SK-N-SH (cell line): ENCODE data around the gene SEPTIN7. TPM values are rescaled to one million over a fixed set of nuclear protein-coding genes. Genes with fewer than 3 reads are reported as not detected.

Experiments
- CTCF ChIA-PET: fragments of 300-600, 350-600 bp; formaldehyde crosslinking; extraction: SDS; loops from one replicate; lab custom pipeline; 2021; lab: Yijun Ruan, JAX
- POLR2A ChIA-PET: fragments of 350-600 bp; sonication (Branson Sonifier 250); formaldehyde crosslinking; extraction: SDS; loops from one replicate; lab custom pipeline; 2020; ENCODE audit warnings: antibody characterized with exemption, inconsistent platforms; lab: Yijun Ruan, JAX
- DNase-seq: peaks from one replicate; pipeline ENCODE4 v3.0.0; 2012
- H2AFZ ChIP-seq: fragments of 200-600 bp; sonication (generic); 2 replicates; pipeline ENCODE4 v1.8.1; 2016; ENCODE audit warnings: antibody characterized with exemption, mild to moderate bottlenecking, low read depth
- H3F3A ChIP-seq: fragments of 200-600 bp; sonication (generic); replicated peaks from 2 replicates; pipeline ENCODE3; 2016; ENCODE audit warnings: antibody characterized with exemption, mild to moderate bottlenecking; ENCODE audit not compliant: insufficient read depth
- H3K27ac ChIP-seq, 2 experiments: fragments of 200-500 bp in 1 of 2; fragments of 200-600 bp in 1 of 2; sonication (Bioruptor generic) in 1 of 2; sonication (generic), shearing (Covaris generic) in 1 of 2; 2 replicates each; pipeline versions ENCODE4 v1.5.1 to v1.6.1; 2014 to 2016; ENCODE audit warnings: low read depth in 2 of 2, inconsistent platforms in 1 of 2, low read length in 1 of 2, mild to moderate bottlenecking in 1 of 2, mixed read lengths in 1 of 2
- H3K27me3 ChIP-seq: fragments of 200-600 bp; sonication (generic), shearing (Covaris generic); 2 replicates; pipeline ENCODE4 v1.6.1; 2016; ENCODE audit warnings: mixed run types; ENCODE audit not compliant: insufficient read depth
- H3K36me3 ChIP-seq, 2 experiments: fragments of 200-500 bp in 1 of 2; fragments of 200-600 bp in 1 of 2; sonication (Bioruptor generic) in 1 of 2; sonication (generic) in 1 of 2; replicated peaks in 1 of 2; 2 replicates each; pipeline versions ENCODE3 to v1.5.1; 2014 to 2016; ENCODE audit warnings: low read length in 1 of 2, mild to moderate bottlenecking in 1 of 2; ENCODE audit not compliant: insufficient read depth in 2 of 2, control insufficient read depth in 1 of 2
- H3K4me1 ChIP-seq, 2 experiments: fragments of 200-500 bp in 1 of 2; fragments of 200-600 bp in 1 of 2; sonication (Bioruptor generic) in 1 of 2; sonication (generic), shearing (Covaris generic) in 1 of 2; 2 replicates each; pipeline versions ENCODE4 v1.5.1 to v1.6.1; 2014 to 2016; ENCODE audit warnings: low read depth in 1 of 2, low read length in 1 of 2, mixed run types in 1 of 2; ENCODE audit not compliant: insufficient read depth in 2 of 2, control insufficient read depth in 1 of 2
- H3K4me2 ChIP-seq: fragments of 200-600 bp; sonication (generic), shearing (Covaris generic); 2 replicates; pipeline ENCODE4 v1.6.1; 2017; ENCODE audit warnings: mixed run types
- H3K4me3 ChIP-seq, 2 experiments: fragments of 200-500 bp in 1 of 2; fragments of 200-600 bp in 1 of 2; sonication (Bioruptor generic) in 1 of 2; sonication (generic), shearing (Covaris generic) in 1 of 2; 2 replicates each; pipeline versions ENCODE4 v1.5.1 to v1.8.1; 2014 to 2016; ENCODE audit warnings: low read depth in 2 of 2, inconsistent platforms in 1 of 2, low read length in 1 of 2, mild to moderate bottlenecking in 1 of 2, mixed read lengths in 1 of 2, moderate library complexity in 1 of 2
- H3K79me2 ChIP-seq: fragments of 200-600 bp; sonication (generic); 2 replicates; pipeline ENCODE4 v1.8.1; 2017; ENCODE audit warnings: mild to moderate bottlenecking; ENCODE audit not compliant: insufficient read depth
- H3K9ac ChIP-seq: fragments of 200-600 bp; sonication (generic); 2 replicates; pipeline ENCODE4 v1.6.1; 2017; ENCODE audit warnings: mixed run types
- H3K9me2 ChIP-seq: fragments of 200-600 bp; sonication (generic); 2 replicates; pipeline ENCODE4 v1.6.1; 2017; ENCODE audit warnings: mixed run types
- H3K9me3 ChIP-seq: fragments of 200-600 bp; sonication (generic); 2 replicates; pipeline ENCODE4 v1.6.1; 2017; ENCODE audit warnings: mixed run types, mild to moderate bottlenecking, moderate library complexity
- H4K20me1 ChIP-seq: fragments of 200-600 bp; sonication (generic); 2 replicates; pipeline ENCODE4 v1.6.1; 2017; ENCODE audit warnings: mild to moderate bottlenecking, mixed run types; ENCODE audit not compliant: insufficient read depth
- CTCF ChIP-seq: fragments of 200-600 bp; sonication (generic); IDR thresholded peaks from 2 replicates; pipeline ENCODE4 v1.6.1; 2017; ENCODE audit warnings: antibody characterized with exemption, mild to moderate bottlenecking, moderate library complexity
- FOSL2 ChIP-seq: IDR thresholded peaks from 2 replicates; pipeline ENCODE4 v1.4.0; 2012; ENCODE audit warnings: low read depth, mild to moderate bottlenecking, moderate library complexity, borderline replicate concordance
- GABPA ChIP-seq: IDR thresholded peaks from 2 replicates; pipeline ENCODE4 v1.4.0; 2012; ENCODE audit warnings: low read depth, mild to moderate bottlenecking
- MEF2A ChIP-seq: IDR thresholded peaks from 2 replicates; pipeline ENCODE4 v1.4.0; 2012; ENCODE audit warnings: low read depth, borderline replicate concordance
- MXI1 ChIP-seq: IDR thresholded peaks from 2 replicates; pipeline ENCODE4 v1.6.1; 2012; ENCODE audit warnings: mild to moderate bottlenecking, low read depth, low read length, improper control_type of control experiment
- NFIC ChIP-seq: IDR thresholded peaks from 2 replicates; pipeline ENCODE4 v1.4.0; 2012; ENCODE audit warnings: borderline replicate concordance
- RCOR1 ChIP-seq: fragments of 150-350 bp; IDR thresholded peaks from 2 replicates; pipeline ENCODE4 v1.6.1; 2017; ENCODE audit warnings: antibody characterized with exemption, low read length
- RXRA ChIP-seq: IDR thresholded peaks from 2 replicates; pipeline ENCODE4 v1.4.0; 2012; ENCODE audit warnings: low read depth, mild to moderate bottlenecking, borderline replicate concordance
- SMC3 ChIP-seq: IDR thresholded peaks from 2 replicates; pipeline ENCODE4 v1.6.1; 2012; ENCODE audit warnings: low read depth, low read length, improper control_type of control experiment
- TAF1 ChIP-seq: IDR thresholded peaks from 2 replicates; pipeline ENCODE4 v1.6.1; 2012; ENCODE audit warnings: low read depth, mild to moderate bottlenecking, low read length, moderate library complexity, borderline replicate concordance
- TEAD4 ChIP-seq: IDR thresholded peaks from 2 replicates; pipeline ENCODE4 v1.4.0; 2012; ENCODE audit warnings: mild to moderate bottlenecking, borderline replicate concordance; ENCODE audit not compliant: insufficient read depth
- WGBS: methylation state at CpG from one replicate; pipeline ENCODE4 v1.1.6; 2017; ENCODE audit warnings: low lambda C conversion rate; 5-methylcytosine and 5-hydroxymethylcytosine counted together
- polyA plus RNA-seq, 3 experiments: library from polyadenylated mRNA; depleted of rRNA; stranded (reverse); fragments of >200 nt; gene quantifications; 2 replicates each; pipeline ENCODE4 v1.2.3, GENCODE V29; 2012
- TF ChIP-seq, protein P1 (sequence below): IDR thresholded peaks from 2 replicates; pipeline ENCODE4 v1.6.1; 2012; ENCODE audit warnings: mild to moderate bottlenecking, low read depth, low read length, moderate library complexity
- TF ChIP-seq, protein P2 (sequence below): fragments of 150-350 bp; IDR thresholded peaks from 2 replicates; pipeline ENCODE4 v1.6.1; 2016; ENCODE audit warnings: mild to moderate bottlenecking, low read depth, low read length
- TF ChIP-seq, protein P3 (sequence below): fragments of 150-350 bp; IDR thresholded peaks from 2 replicates; pipeline ENCODE4 v1.6.1; 2017; ENCODE audit warnings: antibody characterized with exemption, low read length, low read depth, borderline replicate concordance

SEPTIN7 gene
- polyA plus RNA-seq, 1 of the 3 experiments (the other 2 are of a cell fraction) = 119 TPM

DNA sequence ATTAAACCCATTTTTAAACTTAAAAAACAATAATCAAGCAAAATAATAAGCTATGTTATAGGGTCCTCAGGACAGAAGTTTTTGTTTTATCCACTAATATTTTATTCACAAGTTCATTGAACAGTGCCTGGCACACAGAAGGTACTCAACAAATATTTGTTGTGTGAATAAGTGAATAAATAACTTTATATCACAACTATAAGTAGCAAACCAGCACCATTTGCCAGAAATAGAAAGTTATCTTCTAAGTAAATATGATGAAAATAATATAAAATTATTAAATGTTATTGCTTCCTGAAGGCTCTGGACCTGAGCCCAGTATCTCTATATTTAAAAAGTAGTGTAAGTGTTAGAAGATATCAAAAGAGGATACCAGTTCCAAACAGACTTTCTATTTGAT is 29.1 kb upstream of the SEPTIN7 start (continued):
- TF ChIP-seq, protein P1, sequence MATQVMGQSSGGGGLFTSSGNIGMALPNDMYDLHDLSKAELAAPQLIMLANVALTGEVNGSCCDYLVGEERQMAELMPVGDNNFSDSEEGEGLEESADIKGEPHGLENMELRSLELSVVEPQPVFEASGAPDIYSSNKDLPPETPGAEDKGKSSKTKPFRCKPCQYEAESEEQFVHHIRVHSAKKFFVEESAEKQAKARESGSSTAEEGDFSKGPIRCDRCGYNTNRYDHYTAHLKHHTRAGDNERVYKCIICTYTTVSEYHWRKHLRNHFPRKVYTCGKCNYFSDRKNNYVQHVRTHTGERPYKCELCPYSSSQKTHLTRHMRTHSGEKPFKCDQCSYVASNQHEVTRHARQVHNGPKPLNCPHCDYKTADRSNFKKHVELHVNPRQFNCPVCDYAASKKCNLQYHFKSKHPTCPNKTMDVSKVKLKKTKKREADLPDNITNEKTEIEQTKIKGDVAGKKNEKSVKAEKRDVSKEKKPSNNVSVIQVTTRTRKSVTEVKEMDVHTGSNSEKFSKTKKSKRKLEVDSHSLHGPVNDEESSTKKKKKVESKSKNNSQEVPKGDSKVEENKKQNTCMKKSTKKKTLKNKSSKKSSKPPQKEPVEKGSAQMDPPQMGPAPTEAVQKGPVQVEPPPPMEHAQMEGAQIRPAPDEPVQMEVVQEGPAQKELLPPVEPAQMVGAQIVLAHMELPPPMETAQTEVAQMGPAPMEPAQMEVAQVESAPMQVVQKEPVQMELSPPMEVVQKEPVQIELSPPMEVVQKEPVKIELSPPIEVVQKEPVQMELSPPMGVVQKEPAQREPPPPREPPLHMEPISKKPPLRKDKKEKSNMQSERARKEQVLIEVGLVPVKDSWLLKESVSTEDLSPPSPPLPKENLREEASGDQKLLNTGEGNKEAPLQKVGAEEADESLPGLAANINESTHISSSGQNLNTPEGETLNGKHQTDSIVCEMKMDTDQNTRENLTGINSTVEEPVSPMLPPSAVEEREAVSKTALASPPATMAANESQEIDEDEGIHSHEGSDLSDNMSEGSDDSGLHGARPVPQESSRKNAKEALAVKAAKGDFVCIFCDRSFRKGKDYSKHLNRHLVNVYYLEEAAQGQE = no peak

GRCh38 chr7:35773994-35774393 is 26.9 kb upstream of the SEPTIN7 start:
- no peaks in the 10 kb centered on the region for H3K9me2 ChIP-seq
- DNase-seq = no peak
- no peaks in the 10 kb centered on the region for H3F3A ChIP-seq
- H3K79me2 ChIP-seq = no peaks in the 10 kb centered on the region
- WGBS = 89% methylated on average over 3 of the region's 3 CpGs
- no peak overlapping the region for H3K27ac ChIP-seq
- ChIA-PET CTCF (no interaction called here), POLR2A (no interaction called here)
- no peak overlapping the region for H2AFZ ChIP-seq
- H3K9me3 ChIP-seq = no peaks in the 10 kb centered on the region
- TF ChIP-seq MEF2A (no peak), GABPA (no peak)
- TF ChIP-seq, protein P1 = no peak
- no peaks in the 10 kb centered on the region for H3K4me1 ChIP-seq
- H3K27me3 ChIP-seq = no peaks in the 10 kb centered on the region
- no peaks in the 10 kb centered on the region for H4K20me1 ChIP-seq
- no peak overlapping the region for H3K4me2 ChIP-seq
- no peak overlapping the region for H3K9ac ChIP-seq
- no peak overlapping the region for H3K4me3 ChIP-seq
- H3K36me3 ChIP-seq = no peaks in the 10 kb centered on the region

DNA sequence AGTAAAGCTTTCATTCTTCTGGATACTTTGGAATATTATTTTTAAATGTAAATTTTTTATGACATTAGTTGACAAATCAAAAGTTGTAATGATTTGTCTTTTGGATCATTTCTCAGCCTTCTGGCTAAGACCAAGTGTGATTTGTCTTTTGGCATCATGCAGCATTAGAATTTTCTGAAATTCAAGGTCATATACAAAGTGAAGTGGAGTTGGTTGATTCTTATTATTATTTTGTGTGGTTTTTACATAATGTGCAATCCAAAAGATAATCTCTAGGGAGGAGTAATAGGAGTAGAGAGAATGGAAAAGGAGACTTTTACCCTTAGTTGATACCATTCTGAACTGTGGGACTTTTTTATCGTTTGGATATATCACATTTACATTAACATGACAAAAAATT is 24.2 kb upstream of the SEPTIN7 start:
- Histone ChIP-seq H3K4me3 (no peak overlapping the region), H3K36me3 (no peaks in the 10 kb centered on the region), H3K9me3 (no peaks in the 10 kb centered on the region), H3K79me2 (no peaks in the 10 kb centered on the region), H4K20me1 (no peaks in the 10 kb centered on the region), H3K27ac (no peak overlapping the region), H3K9me2 (no peaks in the 10 kb centered on the region), H3F3A (no peaks in the 10 kb centered on the region), H2AFZ (no peak overlapping the region), H3K4me1 (no peaks in the 10 kb centered on the region), H3K27me3 (no peaks in the 10 kb centered on the region), H3K9ac (no peak overlapping the region), H3K4me2 (no peak overlapping the region)
- ChIA-PET POLR2A (no interaction called here), CTCF (interaction anchor here (0.9 to 3.1 kb wide), 2 partner anchors 25 to 67 kb away, joined by 5 to 10 read pairs; no protein-coding TSS in a partner anchor)
- no peak for DNase-seq
- 69% methylated on average over 1 of the region's 1 CpG for WGBS
- TF ChIP-seq TAF1 = no peak
- TF ChIP-seq MXI1 = no peak
- no peak for TF ChIP-seq RXRA
- TF ChIP-seq, protein P2, sequence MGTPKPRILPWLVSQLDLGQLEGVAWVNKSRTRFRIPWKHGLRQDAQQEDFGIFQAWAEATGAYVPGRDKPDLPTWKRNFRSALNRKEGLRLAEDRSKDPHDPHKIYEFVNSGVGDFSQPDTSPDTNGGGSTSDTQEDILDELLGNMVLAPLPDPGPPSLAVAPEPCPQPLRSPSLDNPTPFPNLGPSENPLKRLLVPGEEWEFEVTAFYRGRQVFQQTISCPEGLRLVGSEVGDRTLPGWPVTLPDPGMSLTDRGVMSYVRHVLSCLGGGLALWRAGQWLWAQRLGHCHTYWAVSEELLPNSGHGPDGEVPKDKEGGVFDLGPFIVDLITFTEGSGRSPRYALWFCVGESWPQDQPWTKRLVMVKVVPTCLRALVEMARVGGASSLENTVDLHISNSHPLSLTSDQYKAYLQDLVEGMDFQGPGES = no peak
- TF ChIP-seq TEAD4 = no peak
- TF ChIP-seq NFIC = no peak
- TF ChIP-seq, protein P3, sequence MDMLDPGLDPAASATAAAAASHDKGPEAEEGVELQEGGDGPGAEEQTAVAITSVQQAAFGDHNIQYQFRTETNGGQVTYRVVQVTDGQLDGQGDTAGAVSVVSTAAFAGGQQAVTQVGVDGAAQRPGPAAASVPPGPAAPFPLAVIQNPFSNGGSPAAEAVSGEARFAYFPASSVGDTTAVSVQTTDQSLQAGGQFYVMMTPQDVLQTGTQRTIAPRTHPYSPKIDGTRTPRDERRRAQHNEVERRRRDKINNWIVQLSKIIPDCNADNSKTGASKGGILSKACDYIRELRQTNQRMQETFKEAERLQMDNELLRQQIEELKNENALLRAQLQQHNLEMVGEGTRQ = no peak
- TF ChIP-seq FOSL2 = no peak
- TF ChIP-seq RCOR1 = no peak
- no peak for TF ChIP-seq SMC3
- TF ChIP-seq CTCF = no peak
